HG02981 (cell line): ENCODE results near the gene NOTCH3.

ENCODE experiments used
- ATAC-seq: cut with Tn5 transposase; IDR thresholded peaks from one replicate; pipeline ENCODE4 v1.9.1; 2021; ENCODE audit warnings: mild to moderate bottlenecking, moderate library complexity; ENCODE audit not compliant: unreplicated experiment

The NOTCH3 gene

DNA sequence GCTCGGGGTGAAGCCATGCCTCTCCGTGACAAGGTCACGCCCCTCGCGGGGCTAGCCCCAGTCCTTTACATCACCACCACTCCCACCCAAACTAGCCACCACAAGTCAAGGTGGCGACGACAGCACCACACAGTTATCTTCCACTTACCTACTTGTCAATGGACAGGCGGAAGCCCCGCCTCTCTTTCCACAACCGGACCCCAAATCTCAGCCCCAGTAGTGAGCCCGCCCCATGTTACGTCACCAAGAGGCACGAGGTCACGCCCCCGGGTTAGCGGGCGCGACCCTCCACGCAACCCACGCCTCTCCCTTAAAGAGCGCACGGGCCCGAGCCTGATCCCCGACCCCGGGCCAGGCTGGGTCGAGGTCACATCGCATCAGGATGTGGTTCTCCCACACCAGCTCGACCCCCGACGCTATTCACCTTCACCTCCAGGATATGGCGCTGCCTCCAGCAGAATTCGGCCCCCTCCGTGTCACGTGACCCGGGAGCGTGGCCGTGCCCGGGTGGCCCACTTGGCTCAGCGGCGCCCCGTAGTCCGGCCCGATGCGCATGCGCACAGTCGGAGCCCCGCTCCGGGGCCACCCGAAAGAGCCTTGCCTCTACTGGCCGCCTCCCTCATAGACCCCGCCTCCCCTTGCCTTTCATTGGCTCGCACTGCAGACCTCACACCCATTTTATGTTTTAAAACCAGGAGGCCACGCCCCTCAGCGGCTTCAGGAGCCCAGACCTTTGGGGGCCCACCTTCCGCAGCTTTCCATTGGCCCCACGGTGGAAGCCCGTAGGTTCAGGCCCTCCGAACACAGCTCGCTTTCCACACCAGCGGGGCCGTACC lies 75.3 kb downstream of the NOTCH3 start:
- ATAC-seq: peak; percentile 88

DNA sequence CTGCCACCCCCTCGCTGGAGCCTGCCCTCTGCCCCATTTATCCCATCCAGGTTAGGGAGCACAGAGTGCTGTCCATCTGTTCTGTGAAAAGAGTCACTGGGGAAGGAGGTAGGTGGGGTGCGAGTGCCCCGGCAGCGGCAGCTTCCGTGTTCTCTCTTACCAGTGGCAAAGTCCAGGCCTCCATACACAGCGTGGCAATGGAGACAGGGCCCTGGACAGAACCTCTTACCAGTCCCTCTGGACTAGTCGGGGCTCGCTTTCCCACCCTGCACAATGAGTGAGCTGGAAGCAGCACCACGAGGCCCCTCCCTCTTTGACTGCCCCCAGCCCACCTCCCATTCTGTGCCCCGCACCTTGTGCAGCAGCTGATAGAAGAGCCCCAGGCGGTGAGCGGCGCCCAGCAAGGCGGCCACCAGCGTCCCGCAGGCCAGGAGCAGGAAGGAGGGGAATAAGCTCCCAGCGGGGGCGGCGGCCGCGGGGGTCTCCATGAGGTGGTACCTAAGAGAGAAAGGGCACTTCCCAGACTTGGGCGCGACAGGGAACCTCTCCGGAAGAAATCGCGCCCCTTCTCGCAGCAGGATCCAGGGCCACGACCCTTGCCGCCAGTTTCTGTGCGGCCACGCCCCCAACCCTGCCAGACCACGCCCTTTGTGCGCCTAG lies 76.1 kb downstream of the NOTCH3 start:
- no peak for ATAC-seq

DNA sequence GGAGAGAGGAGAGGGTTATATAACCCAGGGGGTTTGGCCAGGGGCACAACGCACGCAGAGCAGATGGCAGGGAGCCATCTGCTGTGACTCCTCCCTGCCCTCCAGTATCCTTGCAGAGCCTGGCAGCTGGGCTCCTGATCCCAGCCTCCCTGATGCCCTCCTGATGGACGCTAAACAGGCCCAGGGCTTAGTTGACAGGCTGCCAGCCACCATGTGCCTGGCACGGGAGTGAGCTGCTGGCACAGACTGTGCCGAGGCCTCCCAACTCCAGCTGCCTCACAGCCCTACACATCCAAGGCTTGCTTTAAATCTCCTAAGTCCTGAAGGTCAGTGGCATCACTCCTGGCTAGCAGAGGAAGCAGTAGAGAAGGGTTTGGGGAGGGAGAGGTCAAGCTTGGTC lies 76.9 kb downstream of the NOTCH3 start:
- ATAC-seq: no peak

DNA sequence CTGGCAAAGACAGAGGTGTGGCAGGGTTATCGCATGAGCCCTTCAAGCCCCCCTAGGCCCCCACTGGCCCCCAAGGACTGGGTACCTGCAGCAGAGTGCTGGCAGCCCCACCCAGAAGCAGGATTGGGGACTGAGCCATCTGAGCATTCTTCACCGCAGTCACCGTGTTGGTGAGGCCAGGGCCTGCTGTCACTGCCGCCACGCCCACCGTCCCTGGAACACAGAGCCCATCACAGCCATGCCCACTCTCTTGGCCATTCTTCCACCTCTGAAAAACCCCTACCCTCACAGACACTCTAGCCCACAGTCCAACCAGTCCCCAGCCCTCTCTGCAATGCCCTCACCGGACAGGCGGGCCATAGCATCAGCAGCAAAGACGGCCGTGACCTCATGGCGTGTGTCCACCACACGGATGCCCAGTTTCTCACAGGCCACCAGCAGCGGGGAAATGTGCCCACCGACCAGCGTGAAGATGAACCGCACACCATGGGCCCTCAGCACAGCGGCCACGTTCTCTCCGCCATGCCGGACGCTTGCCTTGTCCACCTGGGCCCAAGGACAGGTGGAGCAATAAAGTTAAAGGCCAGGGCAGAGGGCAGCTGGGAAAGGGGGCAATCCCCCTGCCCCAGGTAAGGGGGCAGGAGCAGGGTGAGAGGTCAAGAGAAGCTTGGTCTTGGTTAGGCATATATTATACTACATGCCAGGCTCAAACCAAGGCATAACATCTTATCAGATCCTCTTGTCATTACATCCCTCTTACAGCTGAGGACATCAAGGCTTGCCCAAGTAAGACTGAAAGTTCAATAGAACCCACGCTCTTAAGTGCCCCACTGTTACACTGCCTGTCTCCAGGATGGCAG lies 77.5 kb downstream of the NOTCH3 start:
- no peak for ATAC-seq

DNA sequence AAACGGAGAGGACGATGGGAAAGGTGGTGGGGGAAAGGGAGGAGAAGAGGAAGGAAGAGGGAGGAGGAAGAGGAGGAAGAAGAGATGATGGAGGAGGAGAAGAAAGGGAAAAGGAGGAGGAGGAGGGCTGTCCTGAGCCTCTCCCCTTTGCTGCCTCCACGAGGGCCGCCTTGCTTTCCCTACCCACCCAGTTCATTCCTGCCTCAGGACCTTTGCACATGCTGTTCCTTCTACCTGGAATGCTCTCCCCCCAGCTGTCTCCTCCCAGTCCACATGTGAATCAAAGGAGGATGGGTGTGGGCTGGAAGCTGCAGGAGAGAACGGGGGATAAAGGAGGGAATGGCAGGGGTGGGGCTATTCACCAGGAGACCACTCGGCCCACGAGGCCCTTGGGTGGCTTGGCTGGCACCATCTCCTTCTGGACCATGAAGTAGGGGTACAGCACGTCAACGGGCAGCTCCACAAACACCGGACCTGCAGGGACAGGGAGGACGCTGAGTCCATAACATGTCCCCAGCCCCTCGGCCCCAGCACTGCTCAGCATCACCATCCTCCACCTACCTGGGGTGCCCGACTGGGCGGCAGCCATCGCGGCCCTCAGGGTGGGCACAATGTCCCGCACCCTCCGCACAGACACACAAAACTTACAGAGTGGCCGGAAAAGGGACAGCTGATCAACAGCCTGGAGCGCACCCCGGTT lies 78.3 kb downstream of the NOTCH3 start:
- ATAC-seq: no peak

DNA sequence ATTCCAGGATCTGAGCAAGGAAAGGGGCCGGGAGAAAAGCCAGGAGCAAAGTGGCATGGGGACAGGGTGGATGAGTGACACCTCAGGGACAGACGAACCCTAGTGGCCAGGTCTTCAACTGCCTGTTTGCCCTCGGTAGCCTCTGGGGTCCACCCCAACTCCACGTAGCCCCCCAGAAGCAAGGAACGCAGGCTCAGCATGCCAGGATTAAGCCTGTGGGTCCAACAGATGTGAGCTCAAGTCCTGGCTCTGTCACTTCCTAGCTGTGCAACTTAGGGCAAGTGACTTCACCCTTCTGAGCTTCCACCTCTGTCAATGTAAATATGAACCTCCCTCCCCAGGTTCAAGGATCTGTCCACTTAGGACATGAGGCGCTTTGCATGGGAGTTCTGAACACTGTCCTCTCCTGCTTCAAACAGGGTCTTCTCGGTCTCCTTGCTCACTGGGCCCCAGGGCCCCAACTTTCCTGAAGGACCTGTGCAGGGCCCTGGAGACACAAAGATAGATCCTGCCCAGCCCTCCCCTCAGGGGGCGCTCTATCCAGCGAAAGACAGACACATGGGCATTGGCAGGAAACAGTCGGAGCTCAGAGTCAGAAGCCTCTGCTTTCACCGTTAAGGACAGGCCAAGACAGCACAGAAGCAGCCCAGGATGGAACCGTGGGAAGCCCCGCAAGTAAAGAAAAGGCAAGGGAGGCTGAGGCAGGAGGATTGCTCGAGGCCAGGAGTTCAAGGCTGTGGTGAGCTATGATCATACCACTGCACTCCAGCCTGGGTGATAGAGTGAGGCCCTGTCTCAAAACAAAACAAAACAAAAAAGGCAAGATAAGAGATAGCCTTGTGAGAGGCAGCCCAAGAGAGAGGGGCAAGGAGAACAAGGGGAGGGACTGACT lies 80.4 kb downstream of the NOTCH3 start:
- no peak for ATAC-seq

DNA sequence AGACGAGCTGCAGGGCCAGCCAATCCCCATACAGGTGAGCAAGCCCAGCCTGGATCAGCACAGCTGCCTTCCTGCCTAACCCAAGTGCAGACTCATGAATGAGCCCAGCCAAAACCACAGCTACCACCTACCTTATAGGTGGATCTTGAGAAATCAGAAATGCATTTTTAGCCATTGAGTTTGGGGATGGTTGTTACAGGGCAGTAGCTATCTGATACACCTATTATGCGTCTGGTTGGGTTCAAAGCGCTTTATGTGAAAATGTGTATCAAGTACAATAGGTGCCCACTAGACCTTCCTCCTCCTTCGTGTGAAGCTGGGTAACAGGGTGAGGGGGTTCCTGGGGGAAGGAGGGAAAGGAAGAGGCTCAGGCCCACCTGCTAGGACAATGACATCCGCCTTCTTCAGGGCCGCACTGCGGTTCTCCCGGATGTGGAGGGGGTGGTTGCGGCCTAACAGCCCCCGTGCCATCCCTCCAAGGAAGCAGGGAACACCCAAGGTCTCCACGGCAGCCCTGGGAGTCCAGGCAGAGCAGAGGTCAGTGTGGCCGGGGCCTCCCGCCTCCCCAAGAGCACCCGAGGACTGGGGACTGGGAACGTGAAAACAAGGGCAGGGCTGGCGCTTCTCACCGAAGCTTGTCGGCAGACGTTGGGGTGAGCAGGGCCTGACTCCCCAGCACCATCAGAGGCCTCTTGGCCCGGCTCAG lies 81.9 kb downstream of the NOTCH3 start:
- ATAC-seq: no peak

DNA sequence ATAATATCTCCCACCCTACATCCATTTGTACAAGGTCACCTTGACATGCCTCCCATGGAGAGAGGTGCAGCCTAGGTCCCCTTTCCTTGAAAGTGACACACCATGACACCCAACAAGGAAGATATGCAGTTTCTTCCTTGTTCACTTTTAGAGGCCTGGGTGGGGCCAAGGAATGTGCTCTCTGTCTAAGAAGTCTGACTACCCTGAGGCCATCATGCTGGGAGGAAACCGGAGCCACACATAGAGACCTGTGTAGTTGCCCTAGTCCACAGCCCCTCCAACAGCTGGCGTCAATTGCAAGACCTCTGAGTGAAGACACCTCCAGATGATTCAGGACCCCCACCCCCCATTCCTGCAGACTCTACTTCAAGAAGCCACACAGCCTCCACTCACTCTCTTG lies 82.5 kb downstream of the NOTCH3 start:
- no peak for ATAC-seq

DNA sequence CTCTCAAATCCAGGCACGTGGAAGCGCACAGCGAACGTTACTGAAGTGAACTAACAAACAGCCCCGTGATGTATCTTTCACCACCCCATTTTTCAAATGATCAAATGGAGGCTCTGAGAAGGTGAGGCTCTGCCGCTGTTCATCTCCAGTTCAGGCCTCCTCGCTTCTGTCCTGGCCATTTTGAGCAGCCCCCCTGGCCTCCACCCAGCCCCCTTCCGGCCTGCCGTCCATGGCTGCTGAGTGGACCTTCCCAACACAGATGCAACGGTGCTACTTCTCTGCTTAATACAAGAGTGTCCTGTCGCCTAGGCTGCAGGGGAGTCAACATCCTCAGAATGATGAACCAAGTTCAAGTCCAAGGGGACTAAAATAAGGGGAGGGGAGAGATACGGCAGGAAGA lies 83.9 kb downstream of the NOTCH3 start:
- ATAC-seq: no peak

DNA sequence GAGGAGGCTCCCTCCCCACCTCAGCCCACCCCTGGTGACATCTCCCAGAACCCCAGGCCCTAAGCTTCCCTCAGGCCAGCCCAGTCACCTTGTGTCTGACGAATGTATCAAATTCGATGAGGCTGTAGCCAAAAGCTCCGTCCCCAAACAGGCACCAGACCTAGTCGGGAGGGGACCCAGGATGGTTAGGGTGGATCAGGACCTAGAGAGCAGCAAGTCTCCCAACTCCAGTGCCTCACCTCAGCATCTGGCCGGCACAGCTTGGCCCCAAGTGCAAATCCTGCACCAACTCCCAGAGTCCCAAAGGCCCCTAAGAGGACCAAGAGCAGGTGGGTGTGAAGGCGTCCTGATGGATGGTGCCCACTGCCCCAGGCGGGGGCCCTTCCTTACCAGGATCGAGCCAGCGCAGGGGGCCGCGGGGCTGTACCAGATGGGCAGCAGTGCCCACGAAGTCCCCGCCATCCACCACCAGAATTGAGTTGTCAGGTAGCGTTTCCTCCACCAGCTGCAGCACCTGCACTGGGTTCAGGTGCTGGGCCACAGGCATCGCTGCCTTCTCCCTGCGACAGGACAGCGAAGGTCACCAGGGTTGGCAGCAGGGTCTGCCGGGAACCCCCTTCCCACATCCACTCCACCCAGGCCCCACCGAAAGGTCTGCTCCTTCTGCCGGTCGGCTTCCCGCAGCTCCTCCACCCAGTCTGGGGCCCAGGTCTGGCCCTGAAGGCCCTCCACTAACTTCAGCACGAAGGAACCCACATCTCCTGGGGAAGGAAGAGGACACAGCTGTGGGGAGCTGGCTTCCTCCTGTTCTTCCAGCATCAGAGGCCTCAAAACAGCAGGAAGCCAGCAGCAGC lies 84.8 kb downstream of the NOTCH3 start:
- ATAC-seq: no peak

DNA sequence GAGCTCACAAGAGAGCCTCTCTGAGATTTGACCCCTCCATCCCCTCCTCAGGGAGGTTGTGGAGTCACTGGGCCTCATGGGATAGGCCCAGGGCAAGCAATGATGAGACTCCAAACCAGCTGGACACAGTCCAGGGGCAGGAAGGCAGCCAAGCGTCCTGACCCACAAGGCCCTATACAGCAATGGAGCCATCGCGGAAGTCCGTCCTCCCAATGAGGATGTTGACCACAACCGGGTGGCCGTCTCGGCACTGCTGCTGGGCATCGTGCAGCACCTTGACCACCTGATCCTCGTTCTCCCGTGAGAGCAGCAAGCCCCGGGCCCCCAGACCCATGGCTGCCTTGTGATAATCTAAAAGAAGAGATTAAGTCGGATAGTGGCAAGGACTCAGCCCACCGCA lies 85.7 kb downstream of the NOTCH3 start:
- no peak for ATAC-seq

DNA sequence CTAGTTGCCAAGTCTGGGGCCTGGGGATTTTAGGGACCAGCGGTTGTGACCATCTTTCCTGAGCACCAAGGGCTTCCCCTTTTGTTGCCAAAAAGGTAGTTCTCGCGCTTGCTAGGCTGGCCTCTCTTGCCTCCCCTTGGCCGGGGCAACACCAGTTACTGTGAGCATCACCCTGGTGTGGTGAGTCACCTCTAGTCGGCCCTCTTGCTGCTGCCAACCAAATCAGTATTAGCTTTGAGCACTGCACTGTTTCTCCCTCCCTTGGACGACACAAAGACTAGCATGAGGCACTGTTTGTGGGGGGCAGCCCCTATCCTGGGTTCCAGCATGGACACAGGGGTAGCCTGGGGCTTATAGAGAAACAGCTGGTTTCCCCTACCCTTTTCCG lies 86.6 kb downstream of the NOTCH3 start:
- ATAC-seq: no peak

DNA sequence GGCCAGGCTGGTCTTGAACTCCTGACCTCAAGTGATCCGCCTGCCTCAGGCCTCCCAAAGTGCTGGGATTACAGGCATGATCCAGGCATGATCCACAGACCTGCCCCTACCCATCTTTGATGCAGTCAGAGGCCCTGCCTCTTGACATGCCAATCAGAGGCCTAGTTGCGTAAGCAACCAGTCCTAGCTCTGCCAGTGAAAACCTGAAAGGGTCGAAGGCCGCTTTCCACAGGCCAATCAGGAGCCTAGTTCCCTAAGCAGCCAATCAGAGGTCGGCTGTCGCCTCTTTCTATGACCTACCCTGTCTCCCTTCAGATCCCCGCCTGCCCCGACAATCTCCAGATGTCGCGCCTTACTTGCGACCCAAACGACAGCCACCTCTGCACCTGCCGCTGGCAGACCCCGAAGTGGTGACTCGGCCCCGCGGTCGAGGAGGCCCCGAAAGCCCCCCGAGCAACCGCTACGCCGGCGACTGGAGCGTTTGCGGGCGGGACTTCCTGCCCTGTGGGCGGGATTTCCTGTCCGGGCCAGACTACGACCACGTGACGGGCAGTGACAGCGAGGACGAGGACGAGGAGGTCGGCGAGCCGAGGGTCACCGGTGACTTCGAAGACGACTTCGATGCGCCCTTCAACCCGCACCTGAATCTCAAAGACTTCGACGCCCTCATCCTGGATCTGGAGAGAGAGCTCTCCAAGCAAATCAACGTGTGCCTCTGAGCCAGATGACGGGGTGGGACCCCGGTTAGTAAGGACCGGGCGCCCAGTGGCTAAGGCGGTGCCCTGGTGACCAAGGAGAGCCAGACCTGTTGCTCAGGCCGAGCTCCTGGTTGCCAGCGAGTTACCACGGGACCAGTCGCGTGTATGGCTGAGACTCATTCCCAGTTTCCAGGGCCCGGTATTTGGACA lies 87.3 kb downstream of the NOTCH3 start:
- no peak for ATAC-seq

DNA sequence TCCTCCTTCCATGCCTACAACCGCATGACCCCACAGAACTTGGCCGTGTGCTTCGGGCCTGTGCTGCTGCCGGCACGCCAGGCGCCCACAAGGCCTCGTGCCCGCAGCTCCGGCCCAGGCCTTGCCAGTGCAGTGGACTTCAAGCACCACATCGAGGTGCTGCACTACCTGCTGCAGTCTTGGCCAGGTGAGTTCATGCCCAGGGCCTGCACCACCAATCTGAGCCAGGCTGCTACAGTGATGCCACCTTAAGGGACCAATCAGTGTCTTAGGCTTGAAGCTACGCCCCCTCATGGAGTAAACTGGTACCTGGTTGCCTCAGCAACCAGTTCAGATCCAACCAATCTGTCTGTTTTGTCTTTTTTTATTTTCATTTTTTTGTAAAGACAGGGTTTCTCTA lies 88.4 kb downstream of the NOTCH3 start:
- ATAC-seq: no peak

DNA sequence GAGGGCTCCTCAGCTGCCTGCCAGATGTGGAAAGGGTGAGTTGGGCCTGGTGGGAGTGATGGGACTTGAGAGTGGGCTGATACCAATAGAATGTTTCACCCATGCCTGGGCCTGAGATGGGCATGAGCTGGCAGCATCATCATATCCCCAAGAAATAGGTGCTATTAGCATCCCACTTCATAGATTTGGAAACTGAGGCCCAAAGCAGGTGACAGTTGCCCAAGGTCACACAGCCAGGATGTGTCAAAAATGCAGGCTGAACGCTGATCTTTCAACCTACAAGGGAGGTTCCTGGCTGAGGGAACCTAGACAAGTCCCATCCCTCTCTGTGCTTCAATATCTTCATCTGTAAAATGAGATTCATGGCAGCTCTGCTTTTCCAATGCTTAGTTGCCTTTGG lies 89.0 kb downstream of the NOTCH3 start:
- no peak for ATAC-seq

DNA sequence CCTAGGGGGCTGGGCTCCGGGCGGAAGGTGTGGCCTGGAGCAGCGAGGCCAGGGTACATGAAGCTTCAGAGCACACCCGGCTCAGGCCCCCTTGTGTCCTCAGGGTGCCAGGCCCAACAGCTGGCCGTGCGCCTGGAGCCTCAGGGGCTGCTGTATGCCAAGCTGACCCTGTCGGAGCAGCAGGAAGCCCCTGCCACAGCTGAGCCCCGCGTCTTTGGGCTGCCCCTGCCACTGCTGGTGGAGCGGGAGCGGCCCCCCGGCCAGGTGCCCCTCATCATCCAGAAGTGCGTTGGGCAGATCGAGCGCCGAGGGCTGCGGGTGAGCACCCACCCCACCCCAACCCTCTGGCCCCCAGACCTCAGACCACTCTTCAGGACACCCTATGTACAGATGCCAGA lies 90.4 kb downstream of the NOTCH3 start:
- no peak for ATAC-seq

DNA sequence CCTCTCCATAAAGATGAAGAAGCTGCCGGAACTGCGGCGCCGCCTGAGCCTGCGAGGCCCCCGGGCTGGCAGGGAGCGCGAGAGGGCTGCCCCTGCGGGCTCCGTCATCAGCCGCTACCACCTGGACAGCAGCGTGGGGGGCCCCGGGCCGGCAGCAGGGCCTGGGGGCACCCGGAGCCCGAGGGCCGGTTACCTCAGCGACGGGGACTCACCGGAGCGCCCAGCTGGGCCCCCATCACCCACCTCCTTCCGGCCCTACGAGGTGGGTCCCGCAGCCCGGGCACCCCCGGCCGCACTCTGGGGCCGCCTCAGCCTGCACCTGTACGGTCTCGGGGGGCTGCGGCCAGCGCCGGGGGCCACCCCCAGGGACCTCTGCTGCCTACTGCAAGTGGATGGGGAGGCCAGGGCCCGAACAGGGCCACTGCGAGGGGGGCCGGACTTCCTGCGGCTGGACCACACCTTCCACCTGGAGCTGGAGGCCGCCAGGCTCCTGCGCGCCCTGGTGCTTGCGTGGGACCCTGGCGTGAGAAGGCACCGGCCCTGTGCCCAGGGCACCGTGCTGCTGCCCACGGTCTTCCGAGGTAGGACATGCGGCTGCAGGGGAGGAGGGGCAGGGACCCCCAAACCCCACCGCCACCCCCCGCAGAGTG lies 90.9 kb downstream of the NOTCH3 start:
- ATAC-seq: no peak
